GM21723 (cell line): ENCODE data around the gene APBB1.

ENCODE experiments used
- ATAC-seq: cut with Tn5 transposase; IDR thresholded peaks from one replicate; pipeline ENCODE4 v1.9.1; 2021; ENCODE audit warnings: mild to moderate bottlenecking, moderate library complexity; ENCODE audit not compliant: unreplicated experiment

Gene APBB1

DNA sequence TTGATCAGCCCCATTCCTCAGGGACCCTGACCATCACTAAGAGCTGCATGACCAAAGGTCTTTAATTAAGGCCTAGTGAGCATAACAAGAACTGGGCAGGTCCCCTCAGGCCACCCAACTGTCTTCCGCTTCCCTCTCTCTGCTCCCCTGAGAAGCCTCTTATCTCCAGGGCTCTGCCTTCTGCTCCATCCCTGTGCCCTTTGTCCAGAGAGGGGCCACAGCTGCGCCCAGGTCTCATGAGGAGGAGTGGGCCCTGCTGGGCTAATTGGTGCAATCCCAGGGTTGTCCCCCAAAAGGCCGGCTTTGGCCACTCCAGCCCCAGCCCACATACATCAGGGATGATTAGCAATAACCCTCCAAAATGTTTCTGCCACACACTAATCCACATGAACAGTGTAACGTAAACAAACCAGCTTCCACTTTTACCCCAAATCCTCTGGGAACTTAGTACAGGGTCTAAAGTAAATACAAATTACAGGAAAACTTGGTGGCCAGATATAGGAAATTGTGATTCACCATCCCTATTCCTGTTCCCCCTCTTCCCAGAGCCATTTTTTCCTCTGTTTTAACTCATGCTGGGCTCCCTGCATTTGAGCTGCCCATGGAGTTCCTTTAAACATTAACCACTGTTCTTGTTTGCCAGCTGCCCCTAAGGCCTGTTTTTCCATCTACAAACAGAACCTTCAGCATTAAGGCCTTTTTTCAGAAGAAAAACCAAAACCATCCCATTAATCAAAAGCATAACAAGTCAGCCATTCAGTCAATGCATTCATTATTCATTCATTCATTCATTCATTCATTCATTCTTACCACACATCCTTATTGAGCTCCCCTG is 64.0 kb downstream of the APBB1 start:
- ATAC-seq, result no peak

- ATAC-seq, result peak; percentile 88
Measured at GRCh38 chr11:6353367-6353987, 65.4 kb downstream of the APBB1 start.

DNA sequence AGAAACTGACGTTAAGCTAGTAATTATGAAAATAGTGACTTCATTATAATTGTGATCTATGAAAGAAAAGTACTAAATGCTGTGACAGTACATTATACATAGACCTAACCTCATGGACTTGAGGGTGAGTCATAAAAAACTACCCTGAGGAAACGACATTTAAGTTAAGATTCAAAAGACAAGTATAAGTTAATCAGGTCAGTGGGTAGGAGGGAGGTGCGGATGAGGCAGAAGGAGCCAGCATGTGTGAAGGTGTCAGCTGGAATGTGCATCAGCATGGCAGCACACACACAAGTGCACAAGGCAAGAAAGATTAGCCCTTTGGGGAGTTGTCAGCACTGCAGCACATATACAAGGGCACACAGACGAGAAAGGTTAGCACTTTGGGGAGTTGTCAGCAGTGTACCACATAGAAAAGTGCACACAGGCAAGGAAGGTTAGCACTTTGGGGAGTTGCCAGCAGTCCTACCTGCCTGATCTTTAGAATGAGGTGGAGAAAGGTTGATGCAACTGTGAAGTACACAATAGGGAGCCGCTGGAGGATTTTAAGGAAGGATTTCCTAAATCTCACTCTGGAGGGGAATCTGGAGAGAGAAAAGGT is 67.0 kb downstream of the APBB1 start:
- no peak for ATAC-seq

DNA sequence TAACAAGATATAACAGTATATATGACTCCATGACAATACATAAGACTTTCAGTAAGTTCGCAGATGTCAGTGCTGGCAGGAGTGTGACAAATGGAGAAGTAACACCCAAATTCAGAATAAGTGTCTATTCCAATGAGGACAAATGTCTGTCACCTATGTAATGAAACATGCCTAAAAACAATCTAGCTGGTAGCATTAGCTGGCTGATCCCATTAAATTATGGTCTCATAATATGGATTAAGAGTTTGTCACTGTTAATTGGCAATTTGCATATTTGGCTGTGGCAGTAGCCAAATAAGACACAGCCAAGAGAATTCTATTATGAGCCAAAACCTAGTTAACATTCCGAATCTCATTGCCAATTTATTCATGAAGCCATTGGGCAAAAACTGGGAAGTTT is 68.4 kb downstream of the APBB1 start:
- no peak for ATAC-seq

- no peak for ATAC-seq
Measured at GRCh38 chr11:6350043-6350442, 68.9 kb downstream of the APBB1 start.

DNA sequence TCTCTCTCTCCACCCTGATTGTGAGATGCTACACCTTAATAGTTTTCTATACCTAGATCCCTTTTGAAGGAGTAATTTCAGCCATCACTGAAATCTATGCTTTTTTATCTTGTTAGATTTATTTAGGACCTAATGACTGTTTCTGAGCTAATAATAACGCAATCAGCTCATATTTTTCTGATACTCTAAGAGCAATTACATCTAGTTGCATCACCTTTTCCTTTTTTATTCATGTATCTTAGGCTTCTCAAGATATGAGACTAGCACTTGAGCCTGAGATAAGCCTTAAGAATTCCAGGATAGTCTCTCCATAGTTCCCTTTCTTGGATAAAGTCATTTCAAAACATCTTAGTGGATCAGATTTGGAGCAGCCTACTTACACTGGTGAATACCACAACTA is 73.5 kb downstream of the APBB1 start:
- ATAC-seq, result no peak
